GM10266 (cell line): ENCODE measurements around the gene C4BPB.

ENCODE experiments used
- DNase-seq: peaks from one replicate; pipeline ENCODE4 v3.0.0; 2012; ENCODE audit errors: extremely low spot score
- CTCF ChIP-seq: IDR thresholded peaks from 2 replicates; pipeline ENCODE4 v1.5.1; 2012; ENCODE audit warnings: mild to moderate bottlenecking, low read depth; ENCODE audit not compliant: control insufficient read depth, insufficient read depth; ENCODE audit errors: missing control alignments

The C4BPB gene

GRCh38 chr1:207070811-207071210 is 17.8 kb upstream of the C4BPB start:
- DNase-seq: no peak
- TF ChIP-seq CTCF: no peak

GRCh38 chr1:207071426-207071825 is 17.2 kb upstream of the C4BPB start:
- no peak for DNase-seq
- no peak for TF ChIP-seq CTCF

GRCh38 chr1:207072233-207072632 is 16.4 kb upstream of the C4BPB start:
- TF ChIP-seq CTCF: no peak
- no peak for DNase-seq

GRCh38 chr1:207073906-207074820 is 14.5 kb upstream of the C4BPB start:
- no peak for TF ChIP-seq CTCF
- no peak for DNase-seq

- TF ChIP-seq CTCF: no peak
- DNase-seq: no peak
Observed at GRCh38 chr1:207076181-207076955, 12.3 kb upstream of the C4BPB start.

- no peak for TF ChIP-seq CTCF
- DNase-seq: no peak
Observed at GRCh38 chr1:207077012-207077411, 11.6 kb upstream of the C4BPB start.
